ENCODE data around the gene IGFBP2.

Gene IGFBP2

DNA sequence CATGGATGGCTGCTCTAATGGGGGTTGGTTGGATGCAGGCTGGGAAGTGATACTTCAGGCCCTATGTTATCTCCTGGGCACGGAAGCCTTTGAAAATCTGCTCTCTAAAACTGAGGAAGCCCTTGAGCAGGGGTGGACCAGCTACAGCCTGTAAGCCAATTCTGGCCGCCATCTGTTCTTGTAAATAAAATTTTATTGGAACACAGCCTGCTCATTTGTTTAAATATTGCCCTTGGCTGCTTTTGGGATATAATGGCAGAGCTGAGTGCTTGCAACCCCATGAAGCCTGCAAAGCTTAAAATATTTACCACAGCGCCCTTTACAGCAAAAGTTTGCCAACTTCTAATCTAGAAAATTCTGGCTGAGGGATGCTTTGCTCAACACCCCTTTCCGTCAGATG lies 11.9 kb upstream of the IGFBP2 start:
- TF ChIP-seq POLR2A (IDR thresholded peaks at IDR 0.05; ENCODE audit: low read length) (no peak), GATA1 (IDR thresholded peaks at IDR 0.05; ENCODE audit: low read depth, low read length) (no peak)
- DNase-seq, result no peak

DNA sequence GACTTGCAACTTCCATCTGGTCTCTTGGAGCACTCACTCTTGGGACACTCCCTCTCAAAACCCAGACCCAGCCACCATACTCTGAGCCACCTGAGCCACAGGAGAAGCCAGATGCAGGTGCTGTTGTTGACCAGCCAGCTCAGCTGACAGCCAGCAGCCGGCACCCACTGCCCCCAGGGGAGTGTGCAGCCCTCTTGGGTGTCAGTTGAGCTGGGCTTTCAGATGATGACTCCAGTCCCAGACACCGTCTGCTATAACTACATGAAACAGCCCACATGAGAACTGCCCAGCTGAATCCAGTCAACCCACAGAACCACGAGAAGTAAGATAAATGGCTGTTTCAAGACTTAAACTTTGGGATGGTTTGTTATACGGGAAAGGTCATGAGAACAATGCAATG lies 10.7 kb upstream of the IGFBP2 start:
- TF ChIP-seq GATA1 (IDR thresholded peaks at IDR 0.05; ENCODE audit: low read depth, low read length) (no peak), POLR2A (IDR thresholded peaks at IDR 0.05; ENCODE audit: low read length) (no peak)
- DNase-seq, result no peak

DNA sequence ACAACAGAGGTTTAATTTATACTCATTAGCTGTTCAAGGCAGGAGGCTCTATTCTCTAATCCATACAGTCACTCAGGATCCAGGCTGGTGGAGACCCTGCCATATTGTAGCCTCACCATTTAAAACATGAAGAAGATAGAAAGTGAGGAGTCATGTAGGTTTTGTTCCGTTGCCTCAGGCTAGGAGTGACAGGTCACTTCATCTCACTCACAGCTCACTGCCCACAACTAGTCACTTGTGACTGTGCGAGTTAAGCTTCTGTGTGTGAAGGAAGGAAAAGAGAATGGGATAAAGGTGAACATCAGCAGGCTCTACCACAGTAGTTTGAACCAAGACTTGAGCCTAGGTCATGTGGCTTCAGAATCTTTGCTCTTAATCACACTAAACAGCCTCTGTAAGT lies 9.0 kb upstream of the IGFBP2 start:
- no peak for TF ChIP-seq POLR2A (IDR thresholded peaks at IDR 0.05; ENCODE audit: low read length)
- TF ChIP-seq GATA1 (IDR thresholded peaks at IDR 0.05; ENCODE audit: low read depth, low read length), result no peak
- no peak for DNase-seq

DNA sequence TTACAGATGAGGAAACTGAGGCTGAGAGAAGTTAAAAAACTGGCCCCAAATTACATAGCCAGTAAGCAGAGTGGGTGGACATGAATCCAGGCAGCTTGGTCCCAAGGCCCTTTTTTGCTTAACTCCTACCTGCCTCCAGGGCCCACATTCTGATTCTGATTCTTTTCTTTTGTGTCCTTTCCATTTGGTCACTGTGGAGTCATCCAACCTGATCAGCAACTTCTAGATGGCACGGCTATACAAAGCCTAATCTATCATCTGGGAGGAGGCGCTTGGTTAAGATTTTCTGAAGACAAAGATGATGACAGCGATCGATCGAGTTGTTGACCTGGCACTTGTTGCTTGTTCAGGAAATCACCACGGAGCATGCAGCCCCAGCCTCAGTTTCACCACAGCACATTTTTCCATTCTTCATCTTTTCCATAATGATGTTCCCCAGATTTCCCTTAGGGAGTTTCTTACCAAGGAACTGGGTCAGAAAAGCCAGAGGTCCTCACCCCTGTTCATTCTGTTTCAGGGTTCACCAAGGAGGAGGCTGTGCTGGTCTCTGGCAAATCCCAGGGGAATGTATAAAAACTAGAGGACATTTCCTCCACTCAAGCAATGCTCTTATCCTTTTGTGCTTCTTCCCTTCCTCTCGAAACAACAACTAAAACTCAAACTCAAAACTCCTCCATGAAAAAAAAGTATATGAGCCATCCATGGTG lies 6.9 kb upstream of the IGFBP2 start:
- DNase-seq, result no peak

DNA sequence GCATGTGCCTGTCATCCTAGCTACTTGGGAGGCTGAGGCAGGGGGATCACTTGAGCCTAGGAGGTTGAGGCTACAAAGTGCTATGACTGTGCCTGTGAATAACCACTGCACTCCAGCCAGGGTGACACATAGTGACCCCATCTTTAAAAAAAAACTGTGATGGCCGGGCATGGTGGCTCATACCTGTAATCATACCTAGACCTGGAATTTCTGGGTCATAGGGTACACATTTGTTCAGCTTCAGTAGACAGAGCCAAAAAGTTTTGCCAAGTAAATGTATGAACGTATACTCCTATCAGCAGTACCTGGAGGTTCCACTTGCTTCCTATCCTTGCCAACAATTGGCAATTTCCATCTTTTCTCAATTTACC lies 6.4 kb upstream of the IGFBP2 start:
- TF ChIP-seq GATA1 (IDR thresholded peaks at IDR 0.05; ENCODE audit: low read depth, low read length) (no peak), POLR2A (IDR thresholded peaks at IDR 0.05; ENCODE audit: low read length) (no peak)
- no peak for DNase-seq

More for the DNA sequence above, 6.9 kb upstream of the IGFBP2 start:
- TF ChIP-seq POLR2A (IDR thresholded peaks at IDR 0.05; ENCODE audit: low read length) (no peak), GATA1 (IDR thresholded peaks at IDR 0.05; ENCODE audit: low read depth, low read length) (no peak)

DNA sequence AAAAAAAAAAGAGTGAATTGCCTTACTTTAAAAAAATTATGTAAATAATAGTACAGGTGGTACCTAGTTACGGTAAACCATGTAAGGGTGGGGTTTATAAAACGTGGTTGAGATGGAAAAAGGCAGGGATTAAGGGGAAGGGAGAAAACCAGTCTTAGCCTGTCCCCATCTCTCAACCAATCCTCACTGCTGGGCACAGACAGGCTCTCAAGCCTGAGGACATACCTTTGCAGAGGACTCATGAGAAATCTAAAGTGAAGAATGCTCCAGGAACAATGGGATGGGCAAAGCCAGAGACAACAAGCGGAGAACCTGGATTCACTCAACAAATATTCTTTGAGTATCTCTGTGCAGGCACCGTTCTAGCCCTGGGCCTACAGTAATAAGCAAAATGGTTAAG lies 3.4 kb upstream of the IGFBP2 start:
- no peak for DNase-seq
- no peak for TF ChIP-seq POLR2A (IDR thresholded peaks at IDR 0.05; ENCODE audit: low read length)
- no peak for TF ChIP-seq GATA1 (IDR thresholded peaks at IDR 0.05; ENCODE audit: low read depth, low read length)

DNA sequence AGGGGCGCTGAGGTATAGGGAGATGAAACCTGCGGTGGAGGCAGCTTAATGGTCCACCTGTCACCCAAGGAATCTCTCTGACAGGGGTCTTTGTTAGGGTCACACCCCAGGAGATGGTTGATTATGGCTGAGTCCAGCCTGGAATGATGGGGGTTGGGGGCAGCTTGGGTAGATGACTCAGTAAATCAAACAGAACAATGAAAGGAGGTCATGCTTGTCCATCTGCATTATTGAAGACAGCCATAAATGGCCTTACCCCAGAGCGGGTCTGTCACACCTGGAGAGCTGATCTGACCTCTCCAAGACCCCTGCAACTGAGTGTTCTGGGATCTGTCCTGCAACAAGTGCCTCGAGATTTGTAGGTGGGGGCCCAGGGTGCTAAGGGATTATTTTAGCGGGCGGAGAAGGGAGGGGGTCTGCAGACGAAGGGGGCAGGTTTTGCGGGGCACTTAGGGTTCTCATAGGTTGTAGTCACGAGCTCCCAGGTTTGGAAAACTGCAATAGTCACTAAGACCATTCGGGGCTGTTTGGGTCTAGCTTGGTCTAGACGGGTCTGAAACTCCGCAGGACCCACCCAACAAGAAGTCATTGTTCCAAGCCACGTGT lies 771 bp upstream of the IGFBP2 start:
- no peak for DNase-seq
- no peak for TF ChIP-seq POLR2A (IDR thresholded peaks at IDR 0.05; ENCODE audit: low read length)
- TF ChIP-seq GATA1 (IDR thresholded peaks at IDR 0.05; ENCODE audit: low read depth, low read length), result no peak

DNA sequence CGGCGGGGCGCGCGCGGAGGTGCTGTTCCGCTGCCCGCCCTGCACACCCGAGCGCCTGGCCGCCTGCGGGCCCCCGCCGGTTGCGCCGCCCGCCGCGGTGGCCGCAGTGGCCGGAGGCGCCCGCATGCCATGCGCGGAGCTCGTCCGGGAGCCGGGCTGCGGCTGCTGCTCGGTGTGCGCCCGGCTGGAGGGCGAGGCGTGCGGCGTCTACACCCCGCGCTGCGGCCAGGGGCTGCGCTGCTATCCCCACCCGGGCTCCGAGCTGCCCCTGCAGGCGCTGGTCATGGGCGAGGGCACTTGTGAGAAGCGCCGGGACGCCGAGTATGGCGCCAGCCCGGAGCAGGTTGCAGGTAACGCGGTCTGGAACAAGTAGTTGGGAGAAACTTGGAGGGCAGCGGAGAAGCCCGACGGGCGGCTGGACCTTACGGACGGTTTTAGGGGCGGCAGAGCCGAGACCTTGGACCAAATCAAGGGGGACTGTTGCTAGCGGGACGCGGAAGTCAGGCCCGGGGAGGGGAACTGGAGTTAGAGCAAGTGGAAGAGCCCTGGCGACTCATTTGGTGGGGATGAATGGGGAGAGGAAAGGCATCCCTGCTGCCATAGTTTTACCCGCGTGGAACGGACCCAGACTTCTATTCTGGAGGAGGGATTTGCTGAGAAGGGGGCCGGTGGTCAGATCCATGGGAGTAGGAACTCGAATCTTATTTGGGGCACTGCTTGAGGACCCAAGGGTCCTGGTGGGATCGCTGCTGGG lies 573 bp downstream of the IGFBP2 start:
- no peak for TF ChIP-seq GATA1 (IDR thresholded peaks at IDR 0.05; ENCODE audit: low read depth, low read length)
- TF ChIP-seq POLR2A (IDR thresholded peaks at IDR 0.05; ENCODE audit: low read length), result no peak
- DNase-seq, result no peak

DNA sequence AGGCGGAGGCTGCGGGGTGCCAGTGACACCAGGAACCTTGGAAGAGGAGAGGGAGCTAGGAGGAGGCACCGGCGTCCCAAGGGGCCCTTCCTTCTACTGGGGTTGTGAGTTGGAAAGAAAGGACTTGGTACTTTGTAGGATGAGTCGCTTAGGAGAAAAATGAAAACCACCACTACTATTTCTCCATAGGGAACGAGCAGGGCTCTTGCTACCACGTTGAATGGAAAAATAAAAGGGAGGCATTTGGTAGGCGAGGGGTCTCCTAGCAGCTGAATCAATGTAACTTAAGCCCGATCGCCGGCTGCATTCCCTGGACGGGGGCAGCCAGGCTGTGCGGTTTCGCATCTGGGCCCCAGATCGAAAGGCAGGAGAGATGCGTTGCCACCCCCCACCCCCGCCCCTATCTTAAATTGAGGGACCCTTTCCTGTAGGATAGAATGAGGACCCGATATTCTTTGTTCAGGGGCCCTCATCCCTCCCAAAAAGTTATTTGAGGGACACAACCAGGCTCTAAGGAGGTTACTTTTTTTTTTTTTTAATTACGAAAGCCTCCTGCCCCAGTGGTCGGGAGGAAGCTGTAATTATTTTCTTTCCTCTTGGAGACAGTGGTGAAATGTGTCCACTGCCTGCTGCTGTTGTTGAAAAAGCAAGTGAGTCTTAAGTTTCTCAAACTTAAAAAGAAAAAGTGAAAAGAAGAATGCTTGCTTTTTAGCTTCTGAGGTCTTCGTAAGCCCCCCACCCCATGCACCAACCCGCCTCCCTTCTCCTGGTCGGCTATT lies 1.3 kb downstream of the IGFBP2 start:
- TF ChIP-seq POLR2A (IDR thresholded peaks at IDR 0.05; ENCODE audit: low read length), result no peak
- DNase-seq, result no peak

DNA sequence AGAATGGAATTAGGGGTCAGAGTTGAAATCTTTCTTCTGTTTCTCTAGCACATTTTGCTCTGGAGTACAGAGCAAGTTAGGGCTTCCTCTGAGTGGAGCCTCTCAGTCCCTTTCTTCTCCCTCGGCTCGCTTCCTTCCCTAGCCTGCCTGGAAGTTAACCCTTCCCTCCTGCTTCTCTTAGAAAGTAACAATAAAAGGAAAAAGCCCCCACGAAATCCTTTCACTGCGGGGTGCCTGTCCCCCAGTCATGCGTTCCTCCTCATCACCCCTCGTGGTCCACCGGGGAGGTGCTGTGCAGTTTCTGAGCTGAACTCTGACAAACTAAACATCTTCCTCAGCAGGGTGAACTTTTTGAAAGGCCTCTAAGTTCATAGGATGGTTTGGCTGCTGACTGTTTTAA lies 2.0 kb downstream of the IGFBP2 start:
- TF ChIP-seq GATA1 (IDR thresholded peaks at IDR 0.05; ENCODE audit: low read depth, low read length) (no peak), POLR2A (IDR thresholded peaks at IDR 0.05; ENCODE audit: low read length) (no peak)
- DNase-seq, result no peak

DNA sequence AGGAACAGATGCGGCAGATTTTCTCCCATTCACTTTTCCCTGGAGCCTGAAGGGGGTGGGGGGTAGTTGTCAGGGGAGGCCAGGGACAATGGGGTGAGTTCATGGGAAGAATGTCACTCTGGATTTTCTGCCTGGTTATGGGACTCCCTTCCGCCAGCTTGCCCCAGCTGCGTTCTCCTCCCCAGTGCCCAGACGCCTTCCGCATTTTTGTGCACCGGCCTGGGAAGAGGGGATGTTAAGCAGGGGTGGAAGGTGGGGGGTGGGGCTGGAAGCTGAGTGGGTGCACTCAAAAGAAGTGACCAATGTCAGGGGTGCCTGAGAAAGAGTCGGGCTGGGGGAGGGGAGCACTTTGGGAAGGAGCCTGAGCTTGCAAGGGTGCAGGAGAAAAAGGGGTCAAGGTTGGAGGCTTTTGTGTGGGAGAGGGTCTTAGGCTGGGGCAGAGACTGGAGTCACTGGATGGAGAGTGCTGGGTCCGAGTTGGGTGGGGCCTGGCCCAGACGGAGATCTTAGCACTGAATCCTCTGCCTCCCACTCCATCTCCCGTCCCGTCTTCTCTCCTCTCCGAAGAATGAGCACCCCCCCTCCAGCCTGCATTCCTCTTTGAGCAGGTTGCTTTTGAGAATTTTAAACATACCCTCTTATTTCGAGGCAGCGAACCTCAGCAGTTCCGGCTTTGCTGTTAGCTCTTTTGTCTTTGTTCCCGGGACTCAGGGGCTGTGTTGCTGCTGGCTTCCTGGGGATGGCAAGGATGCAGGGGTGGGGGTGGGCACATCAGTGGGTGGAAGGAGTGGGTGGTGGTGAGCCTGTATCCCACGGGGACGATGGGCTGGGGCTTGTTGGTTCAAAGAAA lies 2.7 kb downstream of the IGFBP2 start:
- TF ChIP-seq GATA1 (IDR thresholded peaks at IDR 0.05; ENCODE audit: low read depth, low read length) (no peak), POLR2A (IDR thresholded peaks at IDR 0.05; ENCODE audit: low read length) (no peak)
- DNase-seq, result no peak

DNA sequence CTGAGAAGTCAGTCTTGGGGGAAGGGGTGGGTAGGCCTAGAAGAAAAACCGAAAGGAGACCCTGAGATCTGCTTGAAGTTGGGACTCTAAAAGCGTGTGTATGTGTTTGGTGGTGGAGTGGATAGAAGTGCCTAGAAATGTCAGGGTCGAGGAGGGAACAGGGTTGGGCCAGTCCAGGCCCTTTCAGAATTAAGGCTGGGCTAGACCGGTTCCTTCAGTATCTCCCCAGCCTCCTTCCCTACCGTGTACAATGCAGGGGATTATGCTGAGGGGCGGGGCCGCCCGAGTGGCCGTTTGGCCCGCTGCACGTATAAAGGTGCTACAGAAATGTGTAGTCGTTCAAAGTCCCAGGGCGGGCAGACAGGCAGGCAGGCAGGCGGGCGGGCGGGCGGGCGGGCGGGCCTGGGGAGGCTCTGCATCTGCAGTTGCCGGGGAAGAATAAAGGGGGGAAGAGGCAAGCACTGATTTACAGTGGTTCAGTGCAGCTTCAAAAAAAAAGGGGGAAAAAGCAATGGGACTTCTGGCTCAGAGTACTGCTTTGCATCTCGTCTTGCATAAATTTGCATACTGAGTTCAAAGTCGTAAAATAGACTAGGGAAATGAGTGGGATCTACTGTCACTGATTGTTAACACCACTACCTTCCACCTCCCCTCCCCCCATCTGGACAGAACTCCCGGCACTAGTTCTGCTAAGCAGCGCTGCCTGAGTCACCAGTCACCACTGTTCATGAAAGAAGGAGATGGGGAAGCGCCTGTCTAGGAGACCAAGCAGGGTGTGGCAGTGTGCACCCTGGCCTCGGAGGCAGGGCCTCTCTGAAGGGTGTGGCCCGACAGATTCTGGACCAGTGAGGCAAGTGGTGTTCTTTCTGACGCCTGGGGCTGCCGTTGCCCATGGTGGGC lies 3.6 kb downstream of the IGFBP2 start:
- TF ChIP-seq POLR2A (IDR thresholded peaks at IDR 0.05; ENCODE audit: low read length) (no peak), GATA1 (IDR thresholded peaks at IDR 0.05; ENCODE audit: low read depth, low read length) (no peak)
- DNase-seq, result no peak
